Progenitor cell of endocrine pancreas (in vitro differentiated cells): ENCODE results near the gene BMPR1B. TPM values are rescaled to one million over a fixed set of nuclear protein-coding genes. Genes with fewer than 3 reads are reported as not detected.

ENCODE experiments used
- DNase-seq: peaks from one replicate; pipeline ENCODE4 v3.0.0; 2021; ENCODE audit warnings: low spot score; ENCODE audit not compliant: unreplicated experiment
- H3K27ac Mint-ChIP-seq: 2 replicates; pipeline ENCODE4 v1.8.0; 2021; ENCODE audit warnings: mild to moderate bottlenecking, moderate library complexity, mixed read lengths
- H3K27me3 Mint-ChIP-seq: 2 replicates; pipeline ENCODE4 v1.8.0; 2021; ENCODE audit warnings: mixed read lengths
- H3K36me3 Mint-ChIP-seq: 2 replicates; pipeline ENCODE4 v1.8.0; 2022; ENCODE audit warnings: mixed read lengths; ENCODE audit not compliant: insufficient read depth
- H3K4me1 Mint-ChIP-seq: 2 replicates; pipeline ENCODE4 v1.8.0; 2021; ENCODE audit warnings: low read depth, mixed read lengths
- H3K4me3 Mint-ChIP-seq: 2 replicates; pipeline ENCODE4 v1.8.0; 2021; ENCODE audit warnings: low read depth, mild to moderate bottlenecking, moderate library complexity, mixed read lengths
- H3K9me3 Mint-ChIP-seq: 2 replicates; pipeline ENCODE4 v1.8.0; 2021; ENCODE audit warnings: low read depth, mixed read lengths
- total RNA-seq: library from RNA; stranded (reverse); gene quantifications from 2 replicates; pipeline ENCODE4 v1.2.1, GENCODE V29; 2021
- TF ChIP-seq, protein P1 (sequence below): fragments of 200-600 bp; sonication (generic); IDR thresholded peaks from one replicate; pipeline ENCODE4 v1.5.0; 2021; ENCODE audit warnings: antibody characterized with exemption, mild to moderate bottlenecking; ENCODE audit not compliant: unreplicated experiment

The BMPR1B gene
- total RNA-seq, 1 donor from 2014 or later: 21.1 TPM

DNA sequence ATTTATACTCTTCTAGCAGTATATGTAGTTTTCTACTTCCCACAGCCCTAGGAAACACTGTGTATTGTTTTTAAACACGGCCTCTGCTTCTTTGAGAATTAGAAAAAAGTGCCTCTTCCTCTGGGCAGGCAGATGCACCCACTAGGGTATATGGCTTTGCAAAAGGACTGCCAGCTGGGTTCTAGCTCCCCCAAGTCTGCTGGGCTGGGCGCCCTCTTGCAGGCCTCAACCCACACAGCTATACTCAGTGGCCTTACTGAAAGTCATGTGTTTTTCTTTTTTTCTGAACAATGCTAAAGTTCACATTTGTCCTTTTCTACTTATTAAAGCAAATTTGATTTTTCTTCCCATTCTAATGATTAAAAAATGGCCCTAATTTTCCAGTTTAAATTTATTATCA is 35.5 kb upstream of the BMPR1B start:
- Mint-ChIP-seq H3K4me3 (no peak overlapping the region), H3K9me3 (peaks cover 13% of the 10 kb centered on the region), H3K36me3 (peaks cover 6% of the 10 kb centered on the region), H3K27me3 (no peaks in the 10 kb centered on the region), H3K27ac (no peak overlapping the region), H3K4me1 (peaks cover 44% of the 10 kb centered on the region)
- TF ChIP-seq, protein P1, sequence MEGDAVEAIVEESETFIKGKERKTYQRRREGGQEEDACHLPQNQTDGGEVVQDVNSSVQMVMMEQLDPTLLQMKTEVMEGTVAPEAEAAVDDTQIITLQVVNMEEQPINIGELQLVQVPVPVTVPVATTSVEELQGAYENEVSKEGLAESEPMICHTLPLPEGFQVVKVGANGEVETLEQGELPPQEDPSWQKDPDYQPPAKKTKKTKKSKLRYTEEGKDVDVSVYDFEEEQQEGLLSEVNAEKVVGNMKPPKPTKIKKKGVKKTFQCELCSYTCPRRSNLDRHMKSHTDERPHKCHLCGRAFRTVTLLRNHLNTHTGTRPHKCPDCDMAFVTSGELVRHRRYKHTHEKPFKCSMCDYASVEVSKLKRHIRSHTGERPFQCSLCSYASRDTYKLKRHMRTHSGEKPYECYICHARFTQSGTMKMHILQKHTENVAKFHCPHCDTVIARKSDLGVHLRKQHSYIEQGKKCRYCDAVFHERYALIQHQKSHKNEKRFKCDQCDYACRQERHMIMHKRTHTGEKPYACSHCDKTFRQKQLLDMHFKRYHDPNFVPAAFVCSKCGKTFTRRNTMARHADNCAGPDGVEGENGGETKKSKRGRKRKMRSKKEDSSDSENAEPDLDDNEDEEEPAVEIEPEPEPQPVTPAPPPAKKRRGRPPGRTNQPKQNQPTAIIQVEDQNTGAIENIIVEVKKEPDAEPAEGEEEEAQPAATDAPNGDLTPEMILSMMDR: no peak
- DNase-seq: no peak

GRCh38 chr4:94722748-94723147 is 35.0 kb upstream of the BMPR1B start:
- TF ChIP-seq, protein P1: no peak

GRCh38 chr4:94724016-94724790 is 33.6 kb upstream of the BMPR1B start:
- TF ChIP-seq, protein P1: no peak
- peak overlapping the region; percentile 84 for H3K27ac Mint-ChIP-seq
- no peak for DNase-seq
- peaks cover 5% of the 10 kb centered on the region for H3K9me3 Mint-ChIP-seq
- peak overlapping the region; percentile 37 for H3K4me3 Mint-ChIP-seq
- H3K27me3 Mint-ChIP-seq: no peaks in the 10 kb centered on the region
- peaks cover 50% of the 10 kb centered on the region for H3K4me1 Mint-ChIP-seq
- H3K36me3 Mint-ChIP-seq: peaks cover 4% of the 10 kb centered on the region

More at GRCh38 chr4:94722748-94723147, 35.0 kb upstream of the BMPR1B start:
- Mint-ChIP-seq H3K36me3 (peaks cover 6% of the 10 kb centered on the region), H3K27ac (peak overlapping the region; percentile 85), H3K9me3 (peaks cover 13% of the 10 kb centered on the region), H3K4me1 (peaks cover 44% of the 10 kb centered on the region), H3K27me3 (no peaks in the 10 kb centered on the region), H3K4me3 (no peak overlapping the region)
- no peak for DNase-seq

DNA sequence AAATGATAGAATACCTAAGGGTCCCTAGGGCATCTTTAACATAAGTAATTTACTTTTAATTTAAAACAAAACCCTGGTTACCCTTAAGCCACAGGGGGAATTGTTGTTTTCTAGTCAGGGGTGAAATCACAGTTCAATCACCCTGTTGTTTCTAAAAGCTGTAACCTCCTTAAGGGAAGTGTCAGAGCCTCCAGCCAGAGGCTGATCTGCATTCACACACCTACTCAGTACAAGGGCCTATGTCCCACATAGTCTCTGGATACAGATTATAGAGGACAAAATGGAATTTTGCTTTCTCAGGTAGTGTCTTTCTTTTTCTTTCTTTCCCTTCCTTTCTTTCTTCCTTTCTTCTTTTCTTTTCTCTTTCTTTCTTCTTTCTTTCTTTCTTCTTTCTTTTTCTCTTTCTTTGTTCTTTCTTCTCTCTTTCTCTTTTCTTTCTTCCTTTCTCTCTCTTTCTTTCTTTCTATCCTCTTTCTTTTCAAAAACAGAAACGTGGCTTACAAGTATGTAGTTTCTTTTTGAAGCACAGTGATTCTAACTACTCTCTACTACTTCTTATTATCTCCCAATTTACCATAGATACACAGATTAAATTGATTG is 31.1 kb upstream of the BMPR1B start:
- H3K27ac Mint-ChIP-seq: peak overlapping the region; percentile 40
- TF ChIP-seq, protein P1: no peak
- no peaks in the 10 kb centered on the region for H3K9me3 Mint-ChIP-seq
- peak overlapping the region; percentile 9 for H3K4me3 Mint-ChIP-seq
- no peak for DNase-seq
- no peaks in the 10 kb centered on the region for H3K36me3 Mint-ChIP-seq
- no peaks in the 10 kb centered on the region for H3K27me3 Mint-ChIP-seq
- peaks cover 52% of the 10 kb centered on the region for H3K4me1 Mint-ChIP-seq

GRCh38 chr4:94728056-94728766 is 29.5 kb upstream of the BMPR1B start:
- no peaks in the 10 kb centered on the region for H3K27me3 Mint-ChIP-seq

More at GRCh38 chr4:94728056-94728766, 29.5 kb upstream of the BMPR1B start:
- H3K27ac Mint-ChIP-seq: peak overlapping the region; percentile 29
- DNase-seq: no peak
- TF ChIP-seq, protein P1: no peak
- H3K36me3 Mint-ChIP-seq: no peaks in the 10 kb centered on the region
- no peaks in the 10 kb centered on the region for H3K9me3 Mint-ChIP-seq
- no peak overlapping the region for H3K4me3 Mint-ChIP-seq
- peaks cover 52% of the 10 kb centered on the region for H3K4me1 Mint-ChIP-seq
